SK-N-SH treated with all-trans-retinoic acid at 6 μM for 48 hours (cell line): ENCODE data around the gene EPB41L2.

Experiments
- ATAC-seq: fragments of 200-7000 bp; cut with Tn5 transposase; 3 replicates; pipeline ENCODE4 v1.9.1; 2020; ENCODE audit warnings: mild to moderate bottlenecking, moderate library complexity
- ARNTL ChIP-seq: fragments of 450-650 bp; formaldehyde crosslinking; IDR thresholded peaks from 2 replicates; pipeline ENCODE4 v1.5.0; 2020; ENCODE audit warnings: low read depth, mild to moderate bottlenecking, moderate library complexity, borderline replicate concordance
- CREB5 ChIP-seq: fragments of 250-450 bp; sonication (Bioruptor Pico); IDR thresholded peaks from 2 replicates; pipeline ENCODE4 v1.5.1; 2020; ENCODE audit warnings: low read depth, mild to moderate bottlenecking, moderate library complexity
- CSDC2 ChIP-seq: fragments of 250-450 bp; sonication (Bioruptor Pico); IDR thresholded peaks from 2 replicates; pipeline ENCODE4 v1.5.0; 2020; ENCODE audit warnings: mild to moderate bottlenecking, moderate library complexity
- CSRNP3 ChIP-seq: fragments of 250-450 bp; sonication (Bioruptor Pico); IDR thresholded peaks from 2 replicates; pipeline ENCODE4 v1.5.1; 2021; ENCODE audit warnings: mild to moderate bottlenecking, moderate library complexity
- ESRRG ChIP-seq: fragments of 250-450 bp; sonication (Bioruptor Pico); IDR thresholded peaks from 2 replicates; pipeline ENCODE4 v1.6.1; 2021; ENCODE audit warnings: mild to moderate bottlenecking
- GLIS3 ChIP-seq: fragments of 250-450 bp; sonication (Bioruptor Pico); IDR thresholded peaks from 2 replicates; pipeline ENCODE4 v1.5.0; 2020; ENCODE audit warnings: mild to moderate bottlenecking, moderate library complexity
- ISL1 ChIP-seq: fragments of 250-450 bp; sonication (Bioruptor Pico); IDR thresholded peaks from 2 replicates; pipeline ENCODE4 v2.1.2; 2022; ENCODE audit warnings: mild to moderate bottlenecking, moderate library complexity
- PATZ1 ChIP-seq: fragments of 250-450 bp; sonication (Bioruptor Pico); IDR thresholded peaks from 2 replicates; pipeline ENCODE4 v1.8.0; 2020; ENCODE audit warnings: mild to moderate bottlenecking, moderate library complexity, borderline replicate concordance
- POU6F1 ChIP-seq: fragments of 250-450 bp; sonication (Bioruptor Pico); IDR thresholded peaks from 2 replicates; pipeline ENCODE4 v1.8.0; 2021; ENCODE audit warnings: low read depth, mild to moderate bottlenecking, moderate library complexity, borderline replicate concordance
- PPARA ChIP-seq: fragments of 250-450 bp; sonication (Bioruptor Pico); IDR thresholded peaks from 2 replicates; pipeline ENCODE4 v1.5.0; 2020; ENCODE audit warnings: mild to moderate bottlenecking, borderline replicate concordance
- RARB ChIP-seq: fragments of 250-450 bp; sonication (Bioruptor Pico); IDR thresholded peaks from 2 replicates; pipeline ENCODE4 v1.8.0; 2021; ENCODE audit warnings: mild to moderate bottlenecking, moderate library complexity
- SNAI2 ChIP-seq: fragments of 250-450 bp; sonication (Bioruptor Pico); IDR thresholded peaks from 2 replicates; pipeline ENCODE4 v1.5.0; 2020; ENCODE audit warnings: mild to moderate bottlenecking, moderate library complexity
- TCF4 ChIP-seq: fragments of 250-450 bp; sonication (Bioruptor Pico); IDR thresholded peaks from 2 replicates; pipeline ENCODE4 v1.8.0; 2021; ENCODE audit warnings: mild to moderate bottlenecking, moderate library complexity, borderline replicate concordance
- TOX ChIP-seq: fragments of 250-450 bp; sonication (Bioruptor Pico); IDR thresholded peaks from 2 replicates; pipeline ENCODE4 v1.8.0; 2021; ENCODE audit warnings: mild to moderate bottlenecking, moderate library complexity, borderline replicate concordance
- TSHZ2 ChIP-seq: fragments of 250-450 bp; sonication (Bioruptor Pico); IDR thresholded peaks from 2 replicates; pipeline ENCODE4 v1.5.0; 2020; ENCODE audit warnings: mild to moderate bottlenecking, moderate library complexity
- ZC3H10 ChIP-seq: fragments of 250-450 bp; sonication (Bioruptor Pico); IDR thresholded peaks from 2 replicates; pipeline ENCODE4 v1.5.1; 2021; ENCODE audit warnings: mild to moderate bottlenecking, moderate library complexity
- ZFP3 ChIP-seq: fragments of 250-450 bp; sonication (Bioruptor Pico); IDR thresholded peaks from 2 replicates; pipeline ENCODE4 v1.5.0; 2020; ENCODE audit warnings: mild to moderate bottlenecking, moderate library complexity
- ZFP30 ChIP-seq: fragments of 450-650 bp; formaldehyde crosslinking; IDR thresholded peaks from 2 replicates; pipeline ENCODE4 v1.5.0; 2022; ENCODE audit warnings: mild to moderate bottlenecking, moderate library complexity
- ZNF565 ChIP-seq: fragments of 450-650 bp; formaldehyde crosslinking; conservative IDR thresholded peaks from 2 replicates; pipeline ENCODE4 v1.5.0; 2020; ENCODE audit warnings: low read depth, mild to moderate bottlenecking, moderate library complexity
- ZNF70 ChIP-seq: fragments of 450-650 bp; formaldehyde crosslinking; IDR thresholded peaks from 2 replicates; pipeline ENCODE4 v1.5.0; 2020; ENCODE audit warnings: mild to moderate bottlenecking, moderate library complexity
- ZNF8 ChIP-seq: fragments of 450-650 bp; formaldehyde crosslinking; IDR thresholded peaks from 2 replicates; pipeline ENCODE4 v1.5.0; 2020; ENCODE audit warnings: mild to moderate bottlenecking, moderate library complexity

Gene EPB41L2

GRCh38 chr6:130849594-130849993, 213.5 kb downstream of the EPB41L2 start:
- no peak for ATAC-seq
- TF ChIP-seq ZC3H10 (CRISPR knock-in tag) (no peak), PPARA (CRISPR knock-in tag) (no peak), ESRRG (CRISPR knock-in tag) (no peak), TOX (CRISPR knock-in tag) (no peak), ISL1 (CRISPR knock-in tag) (no peak), ZNF70 (CRISPR knock-in tag) (no peak)

- TF ChIP-seq TSHZ2 (CRISPR knock-in tag) = no peak
- TF ChIP-seq ZC3H10 (CRISPR knock-in tag) = no peak
- TF ChIP-seq ZFP3 (CRISPR knock-in tag) = no peak
- no peak for ATAC-seq
These were observed 214.1 kb downstream of the EPB41L2 start for GRCh38 chr6:130848945-130849344.

- no peak for TF ChIP-seq ZNF8 (CRISPR knock-in tag)
- TF ChIP-seq PATZ1 (CRISPR knock-in tag) = no peak
- TF ChIP-seq SNAI2 (CRISPR knock-in tag) = no peak
- no peak for TF ChIP-seq CSRNP3 (CRISPR knock-in tag)
- no peak for TF ChIP-seq ZNF565
- TF ChIP-seq PPARA (CRISPR knock-in tag) = no peak
- no peak for TF ChIP-seq ISL1 (CRISPR knock-in tag)
- no peak for TF ChIP-seq ZFP30 (CRISPR knock-in tag)
- no peak for TF ChIP-seq CSDC2 (CRISPR knock-in tag)
- no peak for TF ChIP-seq GLIS3 (CRISPR knock-in tag)
- no peak for TF ChIP-seq TSHZ2 (CRISPR knock-in tag)
- no peak for TF ChIP-seq ARNTL (CRISPR knock-in tag)
- no peak for TF ChIP-seq RARB (CRISPR knock-in tag)
- TF ChIP-seq CREB5 (CRISPR knock-in tag) = no peak
- no peak for TF ChIP-seq TCF4
- TF ChIP-seq ZNF70 (CRISPR knock-in tag) = no peak
- TF ChIP-seq ZFP3 (CRISPR knock-in tag) = no peak
- no peak for TF ChIP-seq TOX (CRISPR knock-in tag)
- TF ChIP-seq POU6F1 = no peak
- no peak for ATAC-seq
These were observed 215.8 kb downstream of the EPB41L2 start for GRCh38 chr6:130847001-130847910.
